ENCODE measurements around the gene SPRYD3.

Gene SPRYD3

DNA sequence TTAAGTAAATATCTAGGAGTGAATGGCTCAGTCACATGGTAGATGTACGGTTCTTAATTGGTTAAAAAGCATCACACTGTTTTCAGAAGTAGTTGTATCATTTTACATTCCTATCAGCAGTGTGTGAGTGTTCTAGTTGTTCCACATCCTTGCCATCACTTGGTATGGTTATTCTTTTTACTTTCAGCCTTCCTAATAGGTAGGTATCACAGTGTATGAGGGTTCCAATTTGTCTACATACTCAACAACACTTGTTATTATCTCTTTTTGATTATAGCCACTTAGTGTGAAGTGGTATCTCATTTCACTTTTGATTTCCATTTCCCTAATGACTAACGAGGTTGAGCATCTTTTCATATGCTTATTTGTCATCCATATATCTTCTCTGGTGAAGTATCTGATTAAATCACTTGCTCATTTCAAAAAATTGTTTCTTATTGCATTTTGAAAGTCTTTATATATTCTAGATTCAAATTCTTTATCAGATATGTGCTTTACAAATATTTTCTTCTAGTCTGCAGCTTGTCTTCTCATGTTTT, 3.5 kb upstream of the SPRYD3 start:
- in situ Hi-C loops (cut with HindIII; ENCODE audit: low pct_ligation_motif_present, low sequenced_read_pairs) = no loop called here
- Histone ChIP-seq H3K36me3 (replicated peaks) (no peaks in the 10 kb centered on the region), H3K27ac (no peak overlapping the region), H3K27me3 (replicated peaks) (no peaks in the 10 kb centered on the region), H3K4me3 (ENCODE audit: low read depth, low read length) (no peak overlapping the region)
- TF ChIP-seq, protein P1, sequence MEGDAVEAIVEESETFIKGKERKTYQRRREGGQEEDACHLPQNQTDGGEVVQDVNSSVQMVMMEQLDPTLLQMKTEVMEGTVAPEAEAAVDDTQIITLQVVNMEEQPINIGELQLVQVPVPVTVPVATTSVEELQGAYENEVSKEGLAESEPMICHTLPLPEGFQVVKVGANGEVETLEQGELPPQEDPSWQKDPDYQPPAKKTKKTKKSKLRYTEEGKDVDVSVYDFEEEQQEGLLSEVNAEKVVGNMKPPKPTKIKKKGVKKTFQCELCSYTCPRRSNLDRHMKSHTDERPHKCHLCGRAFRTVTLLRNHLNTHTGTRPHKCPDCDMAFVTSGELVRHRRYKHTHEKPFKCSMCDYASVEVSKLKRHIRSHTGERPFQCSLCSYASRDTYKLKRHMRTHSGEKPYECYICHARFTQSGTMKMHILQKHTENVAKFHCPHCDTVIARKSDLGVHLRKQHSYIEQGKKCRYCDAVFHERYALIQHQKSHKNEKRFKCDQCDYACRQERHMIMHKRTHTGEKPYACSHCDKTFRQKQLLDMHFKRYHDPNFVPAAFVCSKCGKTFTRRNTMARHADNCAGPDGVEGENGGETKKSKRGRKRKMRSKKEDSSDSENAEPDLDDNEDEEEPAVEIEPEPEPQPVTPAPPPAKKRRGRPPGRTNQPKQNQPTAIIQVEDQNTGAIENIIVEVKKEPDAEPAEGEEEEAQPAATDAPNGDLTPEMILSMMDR (IDR thresholded peaks at IDR 0.05; ENCODE audit: low read depth, low read length, missing control alignments) = no peak
- no peak for DNase-seq

DNA sequence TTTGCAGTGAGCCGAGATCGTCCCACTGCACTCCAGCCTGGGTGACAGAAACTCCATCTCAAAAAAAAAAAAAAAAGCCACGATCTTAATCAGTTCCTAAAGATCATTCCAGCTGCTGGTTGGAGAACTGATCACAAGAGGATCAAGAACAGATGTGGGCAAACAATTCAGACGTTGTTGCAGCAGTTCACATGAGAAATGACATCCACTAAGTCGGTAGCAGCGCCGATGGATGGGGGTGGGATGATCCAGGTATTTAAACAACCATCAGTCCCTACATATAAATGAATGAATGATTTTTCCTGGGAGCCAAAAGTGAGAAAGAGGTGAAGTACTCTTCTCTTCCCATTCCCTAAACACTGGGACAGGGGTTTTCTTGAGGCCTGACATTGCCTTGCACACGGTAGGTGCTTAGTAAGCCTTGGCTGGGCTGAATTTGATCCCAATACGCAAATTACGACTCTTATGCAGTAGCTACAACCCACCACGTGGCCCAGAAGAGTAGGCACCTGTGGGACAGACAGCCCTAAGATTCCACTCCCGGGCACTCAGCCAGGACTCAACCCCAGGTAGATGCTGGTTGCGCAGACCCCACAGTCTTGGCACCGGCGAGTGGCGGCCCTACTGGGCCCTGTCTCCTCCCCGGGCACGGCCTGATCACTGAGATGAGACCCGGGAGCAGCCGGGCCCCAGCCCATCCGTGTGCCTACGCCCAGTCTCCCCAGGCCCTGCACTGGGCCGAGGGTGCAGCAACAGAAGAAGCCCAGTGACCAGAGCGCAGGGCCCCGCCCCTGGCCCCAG, 565 bp downstream of the SPRYD3 start:
- no peak for DNase-seq
- in situ Hi-C loops (cut with HindIII; ENCODE audit: low pct_ligation_motif_present, low sequenced_read_pairs) = no loop called here

DNA sequence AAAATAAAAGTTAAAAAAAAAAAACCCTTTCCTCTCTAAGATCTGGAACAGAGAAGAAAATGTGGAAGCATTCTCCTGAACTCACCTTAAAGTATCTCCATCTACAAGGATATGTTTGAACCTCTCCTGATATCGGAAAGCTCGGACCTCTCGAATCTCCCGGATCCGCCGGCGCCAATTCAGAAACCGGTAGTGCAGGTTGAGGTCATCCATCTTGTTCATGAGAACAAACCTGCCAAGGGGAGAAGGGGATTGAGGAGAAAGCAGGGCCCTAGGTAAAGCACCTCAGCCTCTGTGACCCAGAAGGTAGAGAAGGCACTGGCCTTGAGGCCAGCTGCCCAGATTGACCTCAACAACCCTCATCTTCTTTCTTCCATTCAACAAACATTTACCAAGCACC, 2.2 kb downstream of the SPRYD3 start:
- TF ChIP-seq, protein P1 (IDR thresholded peaks at IDR 0.05; ENCODE audit: low read depth, low read length, missing control alignments) = no peak
- Histone ChIP-seq H3K27me3 (replicated peaks) (no peaks in the 10 kb centered on the region), H3K36me3 (replicated peaks) (peaks cover 25% of the 10 kb centered on the region), H3K27ac (no peak overlapping the region), H3K4me3 (ENCODE audit: low read depth, low read length) (no peak overlapping the region)
- DNase-seq = no peak
- in situ Hi-C loops (cut with HindIII; ENCODE audit: low pct_ligation_motif_present, low sequenced_read_pairs) = no loop called here

More for the DNA sequence above, 565 bp downstream of the SPRYD3 start:
- H3K27ac ChIP-seq = peak overlapping the region; percentile 97
- H3K4me3 ChIP-seq (ENCODE audit: low read depth, low read length) = peak overlapping the region; percentile 70
- peaks cover 22% of the 10 kb centered on the region for H3K36me3 ChIP-seq (replicated peaks)
- H3K27me3 ChIP-seq (replicated peaks) = no peaks in the 10 kb centered on the region
- TF ChIP-seq, protein P1 (IDR thresholded peaks at IDR 0.05; ENCODE audit: low read depth, low read length, missing control alignments) = no peak

DNA sequence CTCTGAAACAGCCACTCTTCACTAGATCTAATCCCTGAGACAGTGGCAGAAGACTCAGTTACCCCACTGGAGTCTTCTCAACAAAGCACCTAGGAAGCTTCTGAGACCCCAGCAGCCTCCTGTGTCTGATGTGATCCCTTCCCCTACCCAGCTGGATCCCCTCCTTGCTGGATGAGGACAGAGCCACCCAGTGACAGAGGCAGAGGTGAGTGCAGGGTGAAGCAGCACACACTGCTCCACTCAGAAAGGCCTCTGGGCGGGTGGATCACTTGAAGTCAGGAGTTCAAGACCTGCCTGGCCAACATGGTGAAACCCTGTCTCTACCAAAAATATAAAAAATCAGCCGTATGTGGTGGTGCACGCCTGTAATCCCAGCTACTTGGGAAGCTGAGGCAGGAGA, 2.7 kb downstream of the SPRYD3 start:
- DNase-seq = no peak
- in situ Hi-C loops (cut with HindIII; ENCODE audit: low pct_ligation_motif_present, low sequenced_read_pairs) = no loop called here
- TF ChIP-seq, protein P1 (IDR thresholded peaks at IDR 0.05; ENCODE audit: low read depth, low read length, missing control alignments) = no peak
- H3K27ac ChIP-seq = no peak overlapping the region
- no peaks in the 10 kb centered on the region for H3K27me3 ChIP-seq (replicated peaks)
- H3K36me3 ChIP-seq (replicated peaks) = peaks cover 25% of the 10 kb centered on the region
- no peak overlapping the region for H3K4me3 ChIP-seq (ENCODE audit: low read depth, low read length)

DNA sequence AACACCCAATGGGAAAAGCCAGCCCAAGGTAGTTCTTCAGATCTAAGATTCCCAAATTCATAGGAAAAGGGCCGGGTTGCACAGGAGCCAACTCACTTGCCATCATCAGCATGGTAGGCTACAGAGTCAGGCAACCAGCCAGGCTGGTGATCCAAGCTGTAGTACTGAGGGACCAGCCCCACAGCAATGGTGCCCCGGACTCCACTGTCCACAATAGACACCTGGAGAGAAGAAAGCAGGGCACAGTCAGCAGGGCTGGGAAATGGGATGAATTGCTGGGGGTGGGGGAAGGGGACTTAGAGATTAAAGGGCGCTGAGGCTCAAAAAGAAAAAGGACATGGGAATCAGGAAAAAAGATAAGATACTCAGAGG, 4.2 kb downstream of the SPRYD3 start:
- no peaks in the 10 kb centered on the region for H3K27me3 ChIP-seq (replicated peaks)
- no peak overlapping the region for H3K27ac ChIP-seq
- H3K4me3 ChIP-seq (ENCODE audit: low read depth, low read length) = no peak overlapping the region
- TF ChIP-seq, protein P1 (IDR thresholded peaks at IDR 0.05; ENCODE audit: low read depth, low read length, missing control alignments) = no peak
- DNase-seq = no peak
- H3K36me3 ChIP-seq (replicated peaks) = peaks cover 28% of the 10 kb centered on the region
- in situ Hi-C loops (cut with HindIII; ENCODE audit: low pct_ligation_motif_present, low sequenced_read_pairs) = no loop called here
